GM23338 (cell line): ENCODE measurements around the gene CRACDL. TPM values are rescaled to one million over a fixed set of nuclear protein-coding genes. Genes with fewer than 3 reads are reported as not detected.

Experiments
- ATAC-seq: fragments of 200-7000 bp; cut with Tn5 transposase; 3 replicates; pipeline ENCODE4 v1.9.1; 2020
- DNase-seq: peaks from one replicate; pipeline ENCODE4 v3.0.0-alpha.2; 2015; ENCODE audit warnings: low spot score
- H2AFZ ChIP-seq: fragments of 200-600 bp; sonication (generic); 2 replicates; pipeline ENCODE4 v1.8.0; 2016; ENCODE audit warnings: antibody characterized with exemption, mild to moderate bottlenecking, moderate library complexity
- H3F3A ChIP-seq: fragments of 200-600 bp; sonication (generic); replicated peaks from 2 replicates; pipeline ENCODE4 v1.8.0; 2017; ENCODE audit warnings: antibody characterized with exemption, mixed run types, low read depth
- H3K27ac ChIP-seq: fragments of 200-600 bp; sonication (generic); 2 replicates; pipeline ENCODE4 v1.6.1; 2016; ENCODE audit warnings: low read depth
- H3K27me3 ChIP-seq: fragments of 200-600 bp; sonication (generic); 2 replicates; pipeline ENCODE4 v1.8.0; 2016; ENCODE audit warnings: mild to moderate bottlenecking, mixed run types, moderate library complexity; ENCODE audit not compliant: insufficient read depth
- H3K36me3 ChIP-seq: fragments of 200-600 bp; sonication (generic); 2 replicates; pipeline ENCODE4 v1.8.0; 2016; ENCODE audit warnings: mild to moderate bottlenecking; ENCODE audit not compliant: insufficient read depth
- H3K4me1 ChIP-seq: fragments of 200-600 bp; sonication (generic); 2 replicates; pipeline ENCODE4 v1.8.0; 2016; ENCODE audit warnings: mild to moderate bottlenecking, moderate library complexity; ENCODE audit not compliant: insufficient read depth
- H3K4me2 ChIP-seq: fragments of 200-600 bp; sonication (generic); 2 replicates; pipeline ENCODE4 v1.7.1; 2017; ENCODE audit warnings: mixed run types
- H3K4me3 ChIP-seq: fragments of 200-600 bp; sonication (generic); 2 replicates; pipeline ENCODE4 v1.6.1; 2016; ENCODE audit warnings: mixed run types
- H3K79me2 ChIP-seq: fragments of 200-600 bp; sonication (generic); replicated peaks from 2 replicates; pipeline ENCODE4 v1.8.0; 2017; ENCODE audit warnings: mild to moderate bottlenecking; ENCODE audit not compliant: insufficient read depth
- H3K9me2 ChIP-seq: fragments of 200-600 bp; sonication (generic); 2 replicates; pipeline ENCODE4 v1.8.0; 2017; ENCODE audit not compliant: insufficient read depth
- H4K20me1 ChIP-seq: fragments of 200-600 bp; sonication (generic); replicated peaks from 2 replicates; pipeline ENCODE4 v1.8.0; 2017; ENCODE audit warnings: mild to moderate bottlenecking; ENCODE audit not compliant: insufficient read depth
- H3K27ac Mint-ChIP-seq: 2 replicates; pipeline ENCODE4 v1.8.0; 2020; ENCODE audit warnings: inconsistent platforms, mild to moderate bottlenecking, moderate library complexity, mixed read lengths
- H3K27me3 Mint-ChIP-seq: 3 replicates; pipeline ENCODE4 v1.8.0; 2022; ENCODE audit warnings: low read depth, mild to moderate bottlenecking, moderate library complexity, mixed read lengths, inconsistent platforms; ENCODE audit not compliant: insufficient read depth, poor library complexity
- H3K36me3 Mint-ChIP-seq: 3 replicates; pipeline ENCODE4 v1.8.0; 2021; ENCODE audit warnings: low read depth, mild to moderate bottlenecking, inconsistent platforms, moderate library complexity, mixed read lengths
- H3K4me1 Mint-ChIP-seq: 3 replicates; pipeline ENCODE4 v1.8.0; 2020; ENCODE audit warnings: mild to moderate bottlenecking, inconsistent platforms, mixed read lengths
- H3K4me3 Mint-ChIP-seq: 3 replicates; pipeline ENCODE4 v1.8.0; 2021; ENCODE audit warnings: moderate library complexity, mild to moderate bottlenecking, inconsistent platforms, mixed read lengths
- H3K9me3 Mint-ChIP-seq: 3 replicates; pipeline ENCODE4 v1.8.0; 2020; ENCODE audit warnings: moderate library complexity, mild to moderate bottlenecking, inconsistent platforms, mixed read lengths
- CREB1 ChIP-seq: fragments of 250-450 bp; sonication (Bioruptor Pico); IDR thresholded peaks from 2 replicates; pipeline ENCODE4 v1.5.0; 2020; ENCODE audit warnings: low read depth, mild to moderate bottlenecking, moderate library complexity
- EZH2 ChIP-seq: fragments of 200-600 bp; sonication (generic); IDR thresholded peaks from one replicate; pipeline ENCODE4 v1.8.0; 2017; ENCODE audit warnings: antibody characterized with exemption, mild to moderate bottlenecking, low read depth; ENCODE audit not compliant: unreplicated experiment
- EZH2phosphoT487 ChIP-seq: fragments of 200-600 bp; sonication (generic); IDR thresholded peaks from one replicate; pipeline ENCODE4 v1.8.1; 2018; ENCODE audit warnings: antibody characterized with exemption; ENCODE audit not compliant: unreplicated experiment
- JUNB ChIP-seq: IDR thresholded peaks from one replicate; pipeline ENCODE4 v1.6.1; 2016; ENCODE audit warnings: antibody characterized with exemption; ENCODE audit not compliant: unreplicated experiment
- NANOG ChIP-seq: IDR thresholded peaks from 2 replicates; pipeline ENCODE4 v1.6.1; 2016; ENCODE audit warnings: antibody characterized with exemption, borderline replicate concordance
- POLR2AphosphoS5 ChIP-seq: IDR thresholded peaks from 2 replicates; pipeline ENCODE4 v1.6.1; 2016; ENCODE audit warnings: antibody characterized with exemption, low read depth
- ZNF331 ChIP-seq: fragments of 250-450 bp; sonication (Bioruptor Pico); IDR thresholded peaks from 2 replicates; pipeline ENCODE4 v1.5.0; 2020; ENCODE audit warnings: low read depth, mild to moderate bottlenecking, moderate library complexity
- ZNF462 ChIP-seq: fragments of 250-450 bp; sonication (Bioruptor Pico); IDR thresholded peaks from 2 replicates; pipeline ENCODE4 v1.5.0; 2020; ENCODE audit warnings: mild to moderate bottlenecking, moderate library complexity
- polyA plus RNA-seq: library from polyadenylated mRNA; unstranded; fragments of >200 nt; fragmentation: Nextera tagmentation; extraction: Ambion mirVana; gene quantifications from 2 replicates; pipeline ENCODE4 v1.2.1, GENCODE V29; 2016
- total RNA-seq: library from RNA; depleted of rRNA; stranded (reverse); fragments of >200 nt; shearing (Covaris generic); gene quantifications from 2 replicates; pipeline ENCODE4 v1.2.3, GENCODE V29; 2014

Gene CRACDL
- total and polyA plus RNA-seq, 2 experiments from 2014 or later: 0.14 to 0.16 TPM

GRCh38 chr2:98935111-98935770 lies 784 bp downstream of the CRACDL start:
- Mint-ChIP-seq H3K9me3 (no peaks in the 10 kb centered on the region), H3K27me3 (peaks cover 46% of the 10 kb centered on the region), H3K4me1 (peaks cover 7% of the 10 kb centered on the region), H3K27ac (no peak overlapping the region), H3K36me3 (no peaks in the 10 kb centered on the region; the same call in 2 of the 3 replicates), H3K4me3 (peak overlapping the region; percentile 67)
- no peaks in the 10 kb centered on the region for H3K36me3 ChIP-seq
- H4K20me1 ChIP-seq: no peaks in the 10 kb centered on the region
- H3K4me2 ChIP-seq: peak overlapping the region; percentile 80
- TF ChIP-seq EZH2 (peak; percentile 52), NANOG (no peak)
- no peaks in the 10 kb centered on the region for H3K79me2 ChIP-seq
- no peak overlapping the region for H3K27ac ChIP-seq
- H2AFZ ChIP-seq: 0 out of 2 replicates have a peak overlapping the region, but pooled peaks have one; percentile 2
- H3K4me1 ChIP-seq: 0 out of 2 replicates have a peak, but pooled peaks cover 5% of the 10 kb centered on the region
- H3F3A ChIP-seq: 0 out of 2 replicates have a peak, but pooled peaks cover 5% of the 10 kb centered on the region
- H3K9me2 ChIP-seq: no peaks in the 10 kb centered on the region
- peak overlapping the region; percentile 66 for H3K4me3 ChIP-seq
- H3K27me3 ChIP-seq: peaks cover 59% of the 10 kb centered on the region
- ATAC-seq (no peak; the same call in 2 of the 3 replicates), DNase-seq (peak; percentile 33)

DNA sequence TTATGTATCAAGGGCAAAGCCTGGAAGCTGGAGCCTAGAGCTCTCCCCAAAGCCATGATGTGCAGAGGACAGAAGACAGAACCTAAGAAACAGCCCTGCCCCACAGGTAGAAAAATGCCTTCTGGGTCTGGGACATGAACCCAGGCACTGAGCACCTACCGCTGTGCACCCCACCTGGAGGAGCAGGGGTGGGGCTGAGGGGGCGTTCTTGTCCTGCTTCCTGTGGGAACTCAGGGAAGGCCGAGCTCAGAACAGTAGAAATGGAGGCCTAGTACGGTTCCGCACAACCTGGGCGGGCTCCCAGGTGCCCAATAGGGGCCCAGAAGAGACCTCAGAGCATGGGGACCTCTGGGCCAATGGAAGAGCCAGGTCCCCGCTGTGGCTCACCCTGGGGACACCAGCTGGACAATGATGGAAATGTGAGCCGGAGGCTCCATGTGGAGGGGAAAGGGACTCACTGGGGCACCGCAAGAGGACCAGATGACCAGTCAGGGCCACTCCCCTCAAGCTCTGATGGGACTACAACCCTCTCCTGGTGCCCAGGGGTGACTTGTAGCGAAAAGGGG lies 3.2 kb downstream of the CRACDL start:
- no peaks in the 10 kb centered on the region for H3K36me3 ChIP-seq
- no peak overlapping the region for H2AFZ ChIP-seq
- DNase-seq (no peak), ATAC-seq (no peak)
- Mint-ChIP-seq H3K4me1 (peaks cover 7% of the 10 kb centered on the region), H3K9me3 (no peaks in the 10 kb centered on the region), H3K36me3 (no peaks in the 10 kb centered on the region; the same call in 2 of the 3 replicates), H3K27me3 (peaks cover 32% of the 10 kb centered on the region), H3K27ac (no peak overlapping the region), H3K4me3 (no peak overlapping the region)
- no peaks in the 10 kb centered on the region for H3K9me2 ChIP-seq
- H3K4me3 ChIP-seq: no peak overlapping the region
- H3K79me2 ChIP-seq: no peaks in the 10 kb centered on the region
- no peak overlapping the region for H3K27ac ChIP-seq
- no peaks in the 10 kb centered on the region for H4K20me1 ChIP-seq
- peaks cover 41% of the 10 kb centered on the region for H3K27me3 ChIP-seq
- H3K4me1 ChIP-seq: peaks cover 5% of the 10 kb centered on the region; the same call in 1 of the 2 replicates
- 0 out of 2 replicates have a peak, but pooled peaks cover 2% of the 10 kb centered on the region for H3F3A ChIP-seq
- no peak overlapping the region for H3K4me2 ChIP-seq
- no peak for TF ChIP-seq ZNF331 (CRISPR knock-in tag)
- TF ChIP-seq POLR2AphosphoS5: no peak
- TF ChIP-seq EZH2phosphoT487: no peak

DNA sequence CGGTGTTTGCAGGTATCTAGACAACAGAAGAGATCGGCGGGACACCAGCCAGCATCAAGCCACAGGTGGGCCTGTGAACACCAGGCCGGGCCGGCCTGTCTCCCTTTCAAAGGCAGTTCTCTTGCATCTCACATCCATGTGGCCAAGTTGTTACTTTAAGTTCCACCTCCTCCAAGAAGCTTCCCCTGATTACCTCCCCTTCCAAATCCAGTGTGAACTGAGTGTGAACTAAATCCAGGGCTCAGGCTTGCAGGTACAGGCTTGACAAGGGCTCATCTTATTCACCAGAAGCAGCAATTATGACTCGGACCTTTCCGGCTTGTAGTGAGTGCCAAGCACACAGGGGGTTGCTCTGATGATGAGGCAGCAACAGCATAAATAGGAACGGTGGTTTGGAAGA lies 3.9 kb downstream of the CRACDL start:
- H3K4me3 Mint-ChIP-seq: no peak overlapping the region
- no peak overlapping the region for H3K27ac ChIP-seq
- H4K20me1 ChIP-seq: no peaks in the 10 kb centered on the region
- peaks cover 8% of the 10 kb centered on the region for H3K4me1 Mint-ChIP-seq
- H3K36me3 Mint-ChIP-seq: no peaks in the 10 kb centered on the region; the same call in 2 of the 3 replicates
- DNase-seq (no peak), ATAC-seq (no peak)
- H3K4me1 ChIP-seq: peaks cover 10% of the 10 kb centered on the region; the same call in 1 of the 2 replicates
- H2AFZ ChIP-seq: no peak overlapping the region
- H3K36me3 ChIP-seq: no peaks in the 10 kb centered on the region
- no peaks in the 10 kb centered on the region for H3F3A ChIP-seq
- no peak overlapping the region for H3K27ac Mint-ChIP-seq
- no peak overlapping the region for H3K4me3 ChIP-seq
- no peaks in the 10 kb centered on the region for H3K9me3 Mint-ChIP-seq
- no peaks in the 10 kb centered on the region for H3K79me2 ChIP-seq
- H3K4me2 ChIP-seq: no peak overlapping the region
- peaks cover 29% of the 10 kb centered on the region for H3K27me3 Mint-ChIP-seq
- H3K27me3 ChIP-seq: peaks cover 34% of the 10 kb centered on the region
- H3K9me2 ChIP-seq: no peaks in the 10 kb centered on the region
- TF ChIP-seq CREB1: no peak
- TF ChIP-seq NANOG: no peak
- no peak for TF ChIP-seq JUNB
- no peak for TF ChIP-seq ZNF462 (CRISPR knock-in tag)
- TF ChIP-seq POLR2AphosphoS5: no peak
